ENCODE results near the gene HMGCL. TPM values are rescaled to one million over a fixed set of nuclear protein-coding genes. Genes with fewer than 3 reads are reported as not detected.
"Not testable (repeated sequence)": the region's sequence is repeated elsewhere in the genome, so short reads cannot be mapped to it uniquely, and the experiment has no call there.

HMGCL gene
- polyA plus RNA-seq, 4 donors: 68.8 to 83.8 (median 77.1) TPM

DNA sequence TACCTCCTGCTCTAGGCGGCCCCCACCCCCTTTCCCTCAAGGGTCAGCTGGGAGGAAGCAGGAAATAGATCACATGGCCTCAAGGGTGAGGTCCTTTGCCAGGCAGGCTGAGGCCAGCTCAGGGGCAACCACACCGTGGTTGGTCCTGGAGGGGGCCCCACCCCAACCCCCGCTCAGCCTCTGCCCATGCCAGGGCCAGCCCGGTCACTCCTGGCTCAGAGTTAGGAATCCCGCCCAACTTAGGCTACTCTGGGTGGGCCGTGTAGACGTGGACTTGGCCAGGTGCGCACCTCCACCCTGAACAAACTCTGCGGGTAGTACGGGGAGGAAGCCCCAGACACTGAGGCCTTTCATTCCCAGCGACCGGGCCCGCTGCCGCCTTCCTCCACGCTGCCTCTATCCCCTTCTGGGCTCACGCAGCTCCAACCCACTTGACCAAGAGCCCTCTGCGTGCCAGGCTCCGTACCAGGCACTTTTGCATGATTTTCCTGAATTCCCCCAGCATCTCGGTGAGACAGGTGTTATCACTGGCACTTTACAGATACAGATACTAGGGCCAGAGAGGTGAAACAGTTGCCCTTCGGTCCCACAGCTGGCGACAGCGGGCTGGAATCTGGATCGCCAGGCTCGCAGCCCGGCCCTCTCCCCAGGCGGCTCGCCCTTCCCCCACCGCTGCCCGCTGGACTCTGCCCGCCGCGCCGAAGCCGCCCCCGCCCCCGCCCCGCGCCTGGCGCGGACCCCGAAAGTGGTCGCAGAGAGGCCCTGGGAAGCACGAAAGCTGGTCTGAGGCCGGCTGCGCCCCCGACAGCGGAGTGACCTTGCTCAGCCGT lies 25.4 kb downstream of the HMGCL start:
- DNase-seq (ENCODE audit: low read depth in 4 of 4, low spot score in 3 of 4): no peak

DNA sequence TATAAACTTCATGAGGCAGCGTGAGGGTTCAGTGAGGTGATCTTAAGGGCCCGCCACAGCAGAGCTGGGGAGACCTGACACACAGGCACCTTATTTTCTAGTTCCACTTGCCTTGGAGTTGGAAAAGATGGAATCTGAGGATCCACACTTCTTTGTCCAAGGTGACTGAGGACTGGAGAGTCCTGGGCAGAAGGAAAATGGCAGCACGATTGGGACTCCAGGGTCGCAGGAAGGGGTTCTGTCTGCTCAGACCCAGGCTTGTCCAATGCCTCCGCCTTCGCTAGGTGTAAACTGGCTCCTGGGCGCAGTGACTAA lies 26.0 kb downstream of the HMGCL start:
- DNase-seq (ENCODE audit: low read depth in 4 of 4, low spot score in 3 of 4): no peak

DNA sequence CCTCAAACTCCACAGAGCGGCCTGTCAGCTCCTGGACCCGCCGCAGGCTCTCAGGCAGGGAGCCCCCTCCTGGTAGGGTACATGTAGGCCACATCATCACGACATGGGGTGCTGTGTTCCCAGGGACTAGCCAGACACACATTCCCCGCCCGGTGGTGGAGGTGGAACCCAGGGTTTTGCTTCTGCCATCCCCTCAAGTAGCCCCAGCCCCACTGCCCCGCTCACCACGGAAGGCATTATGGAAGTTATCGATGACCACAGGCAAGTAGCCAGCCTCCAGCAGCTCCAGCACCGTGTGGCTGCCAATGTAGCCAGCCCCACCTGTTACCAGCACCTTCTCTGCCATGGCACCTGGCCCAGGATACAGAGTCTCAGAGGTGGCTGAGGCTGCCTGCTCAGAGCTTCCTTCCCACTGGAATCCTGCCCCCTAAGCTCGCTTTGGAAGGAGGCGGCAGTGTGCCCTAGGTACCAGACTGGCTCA lies 26.5 kb downstream of the HMGCL start:
- no peak for DNase-seq (ENCODE audit: low read depth in 4 of 4, low spot score in 3 of 4)

- no peak for DNase-seq (ENCODE audit: low read depth in 4 of 4, low spot score in 3 of 4)
Measured at GRCh38 chr1:23797478-23798448, 27.5 kb downstream of the HMGCL start.

DNA sequence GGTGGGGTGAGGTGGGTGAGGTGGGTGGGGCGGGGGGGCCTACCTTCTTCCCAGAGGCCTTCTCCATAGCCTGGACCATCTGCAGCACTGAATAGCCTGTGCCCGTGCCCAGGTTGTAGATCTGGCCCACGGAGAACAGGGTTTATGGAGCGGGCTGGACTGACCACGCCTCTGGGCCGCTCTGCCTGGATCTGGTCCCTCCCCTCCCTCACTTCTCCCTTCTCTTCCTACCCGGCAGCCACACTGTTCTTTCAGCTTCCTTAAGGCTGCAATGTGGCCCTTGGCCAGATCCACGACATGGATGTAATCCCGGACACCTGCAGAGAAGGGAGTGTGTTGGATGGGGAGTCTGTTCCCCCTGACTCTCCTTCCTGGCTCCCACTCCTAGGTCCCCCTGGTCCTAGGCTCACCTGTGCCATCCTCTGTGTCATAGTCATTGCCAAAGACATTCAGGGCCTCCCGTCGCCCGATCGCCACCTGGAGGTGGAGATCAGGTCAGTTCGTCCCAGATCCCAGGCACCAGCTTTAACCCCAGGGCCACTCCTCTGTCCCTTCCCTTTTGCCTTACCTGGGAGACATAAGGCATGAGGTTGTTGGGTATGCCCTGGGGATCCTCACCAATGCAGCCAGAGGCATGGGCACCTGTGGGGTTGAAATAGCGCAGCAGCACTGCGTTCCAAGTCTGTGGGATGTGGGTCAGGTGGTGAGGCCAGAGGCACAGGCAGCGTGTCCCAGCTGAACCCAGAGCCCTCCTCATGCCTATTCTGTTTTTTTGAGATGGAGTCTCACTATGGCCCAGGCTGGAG lies 28.6 kb downstream of the HMGCL start:
- DNase-seq (ENCODE audit: low read depth in 4 of 4, low spot score in 3 of 4): no peak

GRCh38 chr1:23795676-23796465 lies 29.4 kb downstream of the HMGCL start:
- DNase-seq (ENCODE audit: low read depth in 4 of 4, low spot score in 3 of 4): no peak

GRCh38 chr1:23794732-23795182 lies 30.5 kb downstream of the HMGCL start:
- DNase-seq (ENCODE audit: low read depth in 4 of 4, low spot score in 3 of 4): not testable (repeated sequence)

GRCh38 chr1:23793861-23794731 lies 31.1 kb downstream of the HMGCL start:
- no peak for DNase-seq (ENCODE audit: low read depth in 4 of 4, low spot score in 3 of 4)

DNA sequence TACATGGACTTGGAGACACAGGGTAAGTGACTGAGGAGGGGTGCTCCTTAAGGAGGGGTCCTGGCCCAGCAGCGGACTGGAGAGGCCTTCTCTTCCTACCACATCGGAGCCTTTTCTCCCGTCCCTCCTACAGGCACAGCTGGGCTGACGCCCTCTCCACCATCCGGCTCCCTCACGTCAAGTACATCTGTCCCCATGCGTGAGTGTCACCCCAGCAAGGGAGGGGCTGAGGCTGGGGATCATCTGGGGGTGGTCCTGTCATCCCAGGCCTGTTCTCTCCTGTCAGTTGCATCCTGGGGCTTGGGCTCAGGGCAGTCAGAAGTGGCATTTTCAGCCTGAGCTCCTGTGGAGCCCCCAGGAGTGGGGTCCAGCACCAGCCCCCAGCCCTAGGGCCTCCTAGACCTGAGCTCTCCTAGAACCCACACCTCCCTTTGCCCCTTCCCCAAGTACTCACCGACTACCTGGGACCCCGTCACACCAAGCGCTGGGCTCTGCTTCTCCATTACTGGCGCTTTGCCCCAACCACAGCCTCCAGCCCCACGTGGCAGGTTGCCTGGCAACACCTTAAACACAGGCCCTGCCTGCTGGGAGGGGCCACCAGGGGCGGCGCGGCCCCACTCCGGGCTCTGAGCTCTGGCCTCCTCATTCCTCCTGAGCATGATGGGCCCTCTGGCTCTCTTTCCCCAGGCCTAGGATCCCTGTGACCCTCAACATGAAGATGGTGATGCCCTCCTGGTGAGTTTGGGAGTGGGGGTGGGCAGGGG lies 32.0 kb downstream of the HMGCL start:
- no peak for DNase-seq (ENCODE audit: low read depth in 4 of 4, low spot score in 3 of 4)

GRCh38 chr1:23792151-23792945 lies 32.9 kb downstream of the HMGCL start:
- no peak for DNase-seq (ENCODE audit: low read depth in 4 of 4, low spot score in 3 of 4)

DNA sequence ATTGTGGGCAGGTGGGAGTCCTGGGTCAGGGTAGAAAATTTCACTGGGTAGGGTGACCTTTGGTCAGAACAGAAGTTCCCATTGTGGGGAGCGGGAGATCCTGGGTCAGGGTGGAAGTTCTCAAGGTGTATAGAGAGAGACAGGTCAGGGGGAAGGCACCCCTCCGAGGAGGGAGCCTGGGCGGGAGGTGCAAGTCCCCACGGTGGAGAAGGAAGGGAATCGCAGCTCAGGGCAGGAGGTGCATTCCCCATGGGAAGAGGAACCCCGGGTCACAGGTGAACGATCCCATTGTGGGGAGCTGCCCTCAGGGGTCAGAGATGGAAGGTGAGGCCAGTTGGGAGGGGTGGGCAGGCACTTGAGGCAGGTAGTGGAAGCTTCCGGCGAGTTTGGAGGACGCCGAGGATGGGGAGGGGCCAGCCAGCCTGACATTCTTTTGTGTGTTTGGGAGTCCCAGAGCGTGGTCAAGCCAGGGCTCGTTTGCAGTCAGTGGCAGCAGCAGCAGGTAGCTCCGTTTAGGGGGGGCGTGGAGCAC lies 33.6 kb downstream of the HMGCL start:
- DNase-seq (ENCODE audit: low read depth in 4 of 4, low spot score in 3 of 4): no peak

GRCh38 chr1:23790696-23791515 lies 34.3 kb downstream of the HMGCL start, which contains the start of gene LYPLA2:
TSS of gene LYPLA2 (plus strand) at chr1:23791145. CDS start at chr1:23792683, 1,538 bp downstream.
- peak; percentile 83 to 87 (median 84) for DNase-seq (ENCODE audit: low read depth in 4 of 4, low spot score in 3 of 4)

- DNase-seq (ENCODE audit: low read depth in 4 of 4, low spot score in 3 of 4): no peak
Measured at GRCh38 chr1:23788695-23789094, 36.5 kb downstream of the HMGCL start.

DNA sequence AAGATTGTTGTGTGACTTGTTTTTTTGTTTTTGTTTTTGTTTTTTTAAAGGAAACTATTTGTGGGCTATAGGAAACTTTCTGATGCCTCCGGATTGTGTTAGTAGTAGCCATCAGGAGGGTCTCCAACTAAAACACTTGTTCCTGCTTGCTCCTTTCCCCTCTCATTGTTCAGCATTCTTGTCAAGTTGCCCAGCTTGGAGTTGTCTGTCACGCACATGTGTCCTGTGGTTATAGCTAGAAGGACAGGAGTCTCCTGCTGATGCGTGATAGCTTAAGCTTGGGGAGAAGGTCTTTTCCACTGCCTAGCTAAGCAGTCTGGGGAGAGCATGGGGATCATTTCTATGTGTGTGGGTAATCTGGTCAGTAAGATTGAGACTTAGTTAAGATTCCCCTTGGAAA lies 37.5 kb downstream of the HMGCL start:
- DNase-seq (ENCODE audit: low read depth in 4 of 4, low spot score in 3 of 4): no peak

- DNase-seq (ENCODE audit: low read depth in 4 of 4, low spot score in 3 of 4): no peak
Measured at GRCh38 chr1:23784846-23785245, 40.4 kb downstream of the HMGCL start.

DNA sequence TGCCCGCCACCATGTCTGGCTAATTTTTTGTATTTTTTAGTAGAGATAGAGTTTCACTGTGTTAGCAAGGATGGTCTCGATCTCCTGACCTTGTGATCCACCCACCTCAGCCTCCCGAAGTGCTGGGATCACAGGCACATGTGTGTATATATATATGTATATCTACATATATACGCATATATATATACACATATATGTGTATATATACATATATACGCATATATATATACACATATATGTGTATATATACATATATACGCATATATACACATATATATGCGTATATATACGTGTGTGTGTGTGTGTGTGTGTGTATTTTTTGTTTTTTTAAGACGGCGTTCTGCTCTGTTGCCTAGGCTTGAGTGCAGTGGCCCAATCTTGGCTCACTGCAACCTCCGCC lies 42.1 kb downstream of the HMGCL start:
- not testable (repeated sequence) for DNase-seq (ENCODE audit: low read depth in 4 of 4, low spot score in 3 of 4)

Measured in right renal pelvis (tissue), 4 donors.